Suprapubic skin (tissue), 4 donors: ENCODE data around the gene R3HDM4. TPM values are rescaled to one million over a fixed set of nuclear protein-coding genes. Genes with fewer than 3 reads are reported as not detected.

Source experiments
- DNase-seq, 2 donors: peaks; one replicate each; pipeline ENCODE4 v3.0.0-alpha.2; 2019; ENCODE audit warnings: low spot score in 2 of 2
- H3K27ac ChIP-seq: fragments of 200-600 bp; sonication (generic); one replicate; pipeline ENCODE4 v1.5.1; 2019
- H3K27me3 ChIP-seq: fragments of 200-600 bp; sonication (generic); one replicate; pipeline ENCODE4 v1.5.1; 2019
- H3K36me3 ChIP-seq: fragments of 200-600 bp; sonication (generic); one replicate; pipeline ENCODE4 v1.5.1; 2019
- H3K4me1 ChIP-seq: fragments of 200-600 bp; sonication (generic); one replicate; pipeline ENCODE4 v1.5.1; 2019
- H3K4me3 ChIP-seq: fragments of 200-600 bp; sonication (generic); one replicate; pipeline ENCODE4 v1.5.1; 2019; ENCODE audit warnings: mild to moderate bottlenecking
- H3K9me3 ChIP-seq: fragments of 200-600 bp; sonication (generic); one replicate; pipeline ENCODE4 v1.5.1; 2019
- EP300 ChIP-seq: sonication (generic); formaldehyde crosslinking; IDR thresholded peaks from one replicate; pipeline ENCODE4 v1.6.1; 2017; ENCODE audit warnings: antibody characterized with exemption
- POLR2A ChIP-seq, 2 donors: fragments of 450-650 bp; IDR thresholded peaks; one replicate each; pipeline ENCODE4 v1.6.1; 2017; ENCODE audit warnings: antibody characterized with exemption in 2 of 2, mild to moderate bottlenecking in 2 of 2, moderate library complexity in 2 of 2
- POLR2AphosphoS5 ChIP-seq, 3 donors: sonication (generic); formaldehyde crosslinking; IDR thresholded peaks; one replicate each; pipeline ENCODE4 v1.6.1; 2017; ENCODE audit warnings: antibody characterized with exemption in 3 of 3
- WGBS: methylation state at CpG from one replicate; pipeline ENCODE4 v1.1.5; 2018; 5-methylcytosine and 5-hydroxymethylcytosine counted together
- total RNA-seq, 4 donors: library from RNA; depleted of rRNA; stranded (reverse); fragments of >200 nt; gene quantifications; one replicate each; pipeline ENCODE4 v1.1.0, GENCODE V29; 2016
- TF ChIP-seq, protein P1 (sequence below), 2 donors: fragments of 200-600 bp in 1 of 2; fragments of 450-650 bp in 1 of 2; sonication (generic) in 1 of 2; IDR thresholded peaks; one replicate each; pipeline ENCODE4 v1.5.1; 2016 to 2019; ENCODE audit warnings: antibody characterized with exemption in 2 of 2, mild to moderate bottlenecking in 1 of 2, moderate library complexity in 1 of 2

The R3HDM4 gene
- total RNA-seq, 4 donors from 2014 or later, result 41.3 to 58.3 (median 51.2) TPM

DNA sequence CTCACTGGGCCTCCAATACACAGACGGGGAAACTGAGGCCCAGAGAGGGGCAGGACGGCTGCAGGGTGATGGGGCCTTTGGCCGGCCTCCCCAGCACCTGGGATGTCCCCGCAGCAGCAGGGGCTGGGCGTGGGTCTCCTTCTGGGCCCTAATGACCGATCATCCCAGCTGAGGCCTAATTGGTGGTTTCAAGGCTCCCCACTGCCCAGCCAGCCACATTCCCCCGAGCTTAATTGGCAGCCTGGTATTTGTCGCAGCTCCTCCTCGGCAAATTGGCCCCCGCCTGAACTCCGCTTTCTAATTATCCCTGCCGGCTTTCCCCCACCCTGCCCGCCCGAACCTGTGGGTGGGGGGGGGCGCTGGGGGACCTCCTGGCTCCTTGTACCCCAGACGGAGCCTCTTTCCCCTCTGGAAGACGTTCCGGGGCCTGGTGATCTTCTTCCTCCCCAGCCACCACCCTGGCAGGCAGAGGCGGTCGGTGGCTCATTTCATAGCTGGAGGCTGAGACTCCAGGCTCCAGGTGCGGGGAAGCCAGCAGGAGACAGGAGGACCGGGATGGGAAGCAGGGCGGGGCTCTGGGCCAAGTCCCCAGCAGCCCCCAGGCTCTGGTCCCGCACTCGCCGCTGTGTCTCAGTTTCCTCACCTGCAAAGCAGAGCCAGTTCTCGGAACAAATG, 43.9 kb upstream of the R3HDM4 start:
- no peak for DNase-seq
- Histone ChIP-seq H3K27me3 (no peaks in the 10 kb centered on the region), H3K27ac (no peak overlapping the region), H3K9me3 (no peaks in the 10 kb centered on the region), H3K36me3 (no peaks in the 10 kb centered on the region), H3K4me1 (peaks cover 18% of the 10 kb centered on the region), H3K4me3 (no peak overlapping the region)
- TF ChIP-seq, protein P1, sequence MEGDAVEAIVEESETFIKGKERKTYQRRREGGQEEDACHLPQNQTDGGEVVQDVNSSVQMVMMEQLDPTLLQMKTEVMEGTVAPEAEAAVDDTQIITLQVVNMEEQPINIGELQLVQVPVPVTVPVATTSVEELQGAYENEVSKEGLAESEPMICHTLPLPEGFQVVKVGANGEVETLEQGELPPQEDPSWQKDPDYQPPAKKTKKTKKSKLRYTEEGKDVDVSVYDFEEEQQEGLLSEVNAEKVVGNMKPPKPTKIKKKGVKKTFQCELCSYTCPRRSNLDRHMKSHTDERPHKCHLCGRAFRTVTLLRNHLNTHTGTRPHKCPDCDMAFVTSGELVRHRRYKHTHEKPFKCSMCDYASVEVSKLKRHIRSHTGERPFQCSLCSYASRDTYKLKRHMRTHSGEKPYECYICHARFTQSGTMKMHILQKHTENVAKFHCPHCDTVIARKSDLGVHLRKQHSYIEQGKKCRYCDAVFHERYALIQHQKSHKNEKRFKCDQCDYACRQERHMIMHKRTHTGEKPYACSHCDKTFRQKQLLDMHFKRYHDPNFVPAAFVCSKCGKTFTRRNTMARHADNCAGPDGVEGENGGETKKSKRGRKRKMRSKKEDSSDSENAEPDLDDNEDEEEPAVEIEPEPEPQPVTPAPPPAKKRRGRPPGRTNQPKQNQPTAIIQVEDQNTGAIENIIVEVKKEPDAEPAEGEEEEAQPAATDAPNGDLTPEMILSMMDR (IDR thresholded peaks at IDR 0.05), result no peak
- TF ChIP-seq POLR2A (IDR thresholded peaks at IDR 0.05) (no peak), EP300 (no peak), POLR2AphosphoS5 (IDR thresholded peaks at IDR 0.05) (no peak)
- 48% methylated on average over 13 of the region's 27 CpGs for WGBS

- Histone ChIP-seq H3K9me3 (no peaks in the 10 kb centered on the region), H3K27me3 (no peaks in the 10 kb centered on the region), H3K4me3 (no peak overlapping the region), H3K27ac (no peak overlapping the region), H3K4me1 (peaks cover 18% of the 10 kb centered on the region), H3K36me3 (no peaks in the 10 kb centered on the region)
- WGBS, result 89% methylated on average over 48 of the region's 55 CpGs
- TF ChIP-seq, protein P1 (IDR thresholded peaks at IDR 0.05), result no peak
- no peak for TF ChIP-seq EP300
- no peak for TF ChIP-seq POLR2A (IDR thresholded peaks at IDR 0.05)
- TF ChIP-seq POLR2AphosphoS5 (IDR thresholded peaks at IDR 0.05), result no peak
- DNase-seq, result peak in 1 of 2 donors; percentile 50
These were observed 43.1 kb upstream of the R3HDM4 start for GRCh38 chr19:955803-956765.

DNA sequence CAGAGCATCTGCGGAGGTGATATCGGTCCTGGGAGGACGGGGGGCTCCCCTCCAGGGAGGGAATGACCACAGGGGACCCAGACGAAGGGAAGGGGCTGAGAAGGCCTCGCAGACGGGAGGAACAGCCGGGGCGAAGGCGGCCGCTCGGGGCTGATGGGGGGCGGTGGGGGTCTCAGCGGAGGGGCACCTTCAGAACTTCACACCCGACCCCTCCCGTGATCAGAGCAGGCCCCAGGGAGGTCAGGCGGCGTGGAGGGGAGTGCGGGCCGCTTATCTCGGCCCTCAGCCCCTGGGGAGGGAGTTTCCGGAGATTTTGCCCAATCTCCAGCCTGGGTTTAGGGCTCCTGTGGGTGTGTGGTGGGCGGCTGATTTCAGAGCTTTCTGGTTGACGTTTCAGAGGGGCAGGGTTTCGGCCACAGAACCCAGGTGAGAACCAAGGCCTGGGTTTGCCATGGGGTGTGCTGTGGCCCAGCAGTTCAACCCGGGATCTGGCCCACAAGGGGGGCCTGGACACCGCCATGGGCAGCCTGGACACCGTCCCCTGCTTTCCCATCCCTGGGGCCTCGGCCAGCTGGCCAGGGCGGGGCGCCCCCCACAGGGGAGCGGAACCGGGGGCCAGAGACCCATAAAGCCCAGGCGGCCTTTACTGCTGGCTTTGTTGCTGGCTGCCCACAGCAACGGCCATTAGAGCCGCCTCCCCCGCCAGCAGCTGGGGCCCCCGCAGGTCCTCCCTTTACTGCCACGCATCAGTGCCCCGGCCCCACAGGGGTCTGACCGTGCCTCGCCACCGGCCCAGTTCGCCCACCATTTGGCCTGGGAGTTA, 41.9 kb upstream of the R3HDM4 start:
- WGBS, result 86% methylated on average over 22 of the region's 43 CpGs
- Histone ChIP-seq H3K27ac (no peak overlapping the region), H3K36me3 (no peaks in the 10 kb centered on the region), H3K27me3 (no peaks in the 10 kb centered on the region), H3K9me3 (no peaks in the 10 kb centered on the region), H3K4me3 (no peak overlapping the region), H3K4me1 (peaks cover 18% of the 10 kb centered on the region)
- peak in 1 of 2 donors; percentile 51 for DNase-seq
- no peak for TF ChIP-seq POLR2A (IDR thresholded peaks at IDR 0.05)
- TF ChIP-seq EP300, result no peak

- WGBS, result 80% methylated on average over 14 of the region's 14 CpGs
- no peak overlapping the region for H3K4me3 ChIP-seq
- peak in 1 of 2 donors; percentile 53 for DNase-seq
These were observed 41.3 kb upstream of the R3HDM4 start for GRCh38 chr19:954272-954671.

More at GRCh38 chr19:954272-954671, 41.3 kb upstream of the R3HDM4 start:
- Histone ChIP-seq H3K27ac (no peak overlapping the region), H3K36me3 (no peaks in the 10 kb centered on the region), H3K27me3 (no peaks in the 10 kb centered on the region), H3K4me1 (peaks cover 18% of the 10 kb centered on the region), H3K9me3 (no peaks in the 10 kb centered on the region)
- TF ChIP-seq EP300, result no peak
- TF ChIP-seq POLR2A (IDR thresholded peaks at IDR 0.05), result no peak
- no peak for TF ChIP-seq POLR2AphosphoS5 (IDR thresholded peaks at IDR 0.05)
- TF ChIP-seq, protein P1 (IDR thresholded peaks at IDR 0.05), result no peak
